K562 (cell line): ENCODE data around the gene XKR3. TPM values are rescaled to one million over a fixed set of nuclear protein-coding genes. Genes with fewer than 3 reads are reported as not detected.
A peak's percentile ranks its signal among the peaks of the same experiment; 100 is the strongest.

Experiments
- ATAC-seq: fragments of 200-7000 bp; cut with Tn5 transposase; 3 replicates; pipeline ENCODE4 v1.9.1; 2020; ENCODE audit warnings: moderate library complexity
- BruUV-seq: library from RNA; stranded (reverse); fragments of 400-500 nt; replicated peaks from 2 replicates; lab custom pipeline; 2021; lab: Mats Ljungman, UMichigan
- CTCF ChIA-PET: fragments of 300-600 bp; formaldehyde crosslinking; extraction: SDS; loops from one replicate; lab custom pipeline; 2021; ENCODE audit warnings: low intra/inter-chr PET ratio; lab: Yijun Ruan, JAX
- POLR2A ChIA-PET: fragments of 300-600, 350-650 bp; sonication (Branson Sonifier 250); formaldehyde crosslinking; extraction: SDS; loops from one replicate; lab custom pipeline; 2021; ENCODE audit warnings: antibody characterized with exemption, inconsistent platforms; lab: Yijun Ruan, JAX
- DNase-seq, 4 experiments: peaks; one replicate each; pipeline versions ENCODE4 v3.0.0 to v3.0.0-alpha.2; 2011 to 2018; ENCODE audit warnings: low spot score in 3 of 4, mixed read lengths in 3 of 4; ENCODE audit errors: extremely low read depth in 1 of 4
- FAIRE-seq: peaks from 2 replicates; lab custom pipeline; 2011; peaks lifted over from hg19 to GRCh38; lab: Jason Lieb, UNC
- H2AFZ ChIP-seq: 2 replicates; pipeline ENCODE4 v1.6.0; 2011; ENCODE audit warnings: low read depth, low read length, control low read depth, inconsistent platforms
- H3K27ac ChIP-seq: fragments of 200-600 bp; 3 replicates; pipeline ENCODE4 v1.8.0; 2011; ENCODE audit warnings: low read depth, mild to moderate bottlenecking, control low read depth, inconsistent platforms, low read length, moderate library complexity, mixed read lengths; ENCODE audit errors: extremely low read depth
- H3K27me3 ChIP-seq, 2 experiments: fragments of 300-600 bp in 1 of 2; 2 replicates in 1 of 2; 3 replicates in 1 of 2; pipeline versions ENCODE4 v1.6.0 to v1.8.0; 2011; ENCODE audit warnings: inconsistent platforms in 2 of 2, low read length in 2 of 2, mild to moderate bottlenecking in 1 of 2, mixed read lengths in 1 of 2, moderate library complexity in 1 of 2; ENCODE audit not compliant: control insufficient read depth in 2 of 2, insufficient read depth in 2 of 2
- H3K36me3 ChIP-seq: fragments of 300-600 bp; 3 replicates; pipeline ENCODE4 v1.8.0; 2011; ENCODE audit warnings: mild to moderate bottlenecking, low read length, inconsistent platforms; ENCODE audit not compliant: control insufficient read depth, insufficient read depth
- H3K4me1 ChIP-seq, 2 experiments: fragments of 200-600 bp in 1 of 2; replicated peaks in 1 of 2; 2 replicates in 1 of 2; 3 replicates in 1 of 2; pipeline versions ENCODE4 v1.5.1 to v1.8.0; 2011; ENCODE audit warnings: inconsistent platforms in 2 of 2, low read length in 2 of 2, mild to moderate bottlenecking in 1 of 2, mixed read lengths in 1 of 2, moderate library complexity in 1 of 2; ENCODE audit not compliant: control insufficient read depth in 2 of 2, insufficient read depth in 2 of 2
- H3K4me2 ChIP-seq: 2 replicates; pipeline ENCODE4 v1.6.1; 2011; ENCODE audit warnings: low read length, control low read depth, inconsistent platforms, mixed read lengths; ENCODE audit not compliant: insufficient read depth
- H3K4me3 ChIP-seq: fragments of 200-600 bp; sonication (generic), shearing (Covaris generic); 2 replicates; pipeline ENCODE4 v1.5.1; 2016; ENCODE audit warnings: control low read depth, inconsistent platforms
- H3K79me2 ChIP-seq: fragments of 200-600 bp; 3 replicates; pipeline ENCODE4 v1.8.0; 2011; ENCODE audit warnings: low read length, inconsistent platforms; ENCODE audit not compliant: control insufficient read depth, insufficient read depth
- H3K9ac ChIP-seq, 2 experiments: 2 replicates each; pipeline versions ENCODE4 v1.6.0 to v1.6.1; 2011; ENCODE audit warnings: low read depth in 2 of 2, low read length in 2 of 2, control low read depth in 1 of 2, inconsistent platforms in 1 of 2, mild to moderate bottlenecking in 1 of 2, mixed read lengths in 1 of 2; ENCODE audit not compliant: insufficient read depth in 1 of 2
- H3K9me1 ChIP-seq: one replicate; pipeline ENCODE4 v1.6.0; 2011; ENCODE audit warnings: inconsistent platforms, mild to moderate bottlenecking, low read length, moderate library complexity; ENCODE audit not compliant: control insufficient read depth, insufficient read depth
- H3K9me3 ChIP-seq: replicated peaks from 2 replicates; pipeline ENCODE4 v1.5.1; 2011; ENCODE audit warnings: low read depth, low read length, inconsistent platforms; ENCODE audit not compliant: control insufficient read depth, insufficient read depth
- H4K20me1 ChIP-seq: replicated peaks from 2 replicates; pipeline ENCODE4 v1.6.1; 2011; ENCODE audit warnings: low read length, inconsistent platforms, mixed read lengths; ENCODE audit not compliant: control insufficient read depth, insufficient read depth
- CEBPG ChIP-seq, 3 experiments: fragments of 200-800 bp in 1 of 3; sonication (Bioruptor generic) in 1 of 3; sonication (generic) in 1 of 3; formaldehyde crosslinking in 1 of 3; IDR thresholded peaks in 2 of 3; conservative IDR thresholded peaks in 1 of 3; 2 replicates each; pipeline versions ENCODE4 v1.6.1 to v1.8.0; 2016 to 2022; ENCODE audit warnings: missing compliant biosample characterization in 2 of 3, missing genetic modification characterization in 2 of 3, mild to moderate bottlenecking in 1 of 3, missing genetic modification reagents in 1 of 3
- ESRRA ChIP-seq: fragments of 450-650 bp; IDR thresholded peaks from 2 replicates; pipeline ENCODE4 v1.6.1; 2014; ENCODE audit warnings: low read depth, mild to moderate bottlenecking, moderate library complexity, borderline replicate concordance
- HDAC2 ChIP-seq: fragments of 450-650 bp; IDR thresholded peaks from 2 replicates; pipeline ENCODE4 v1.6.1; 2016; ENCODE audit warnings: mild to moderate bottlenecking
- JUNB ChIP-seq: fragments of 450-650 bp; formaldehyde crosslinking; conservative IDR thresholded peaks from 2 replicates; pipeline ENCODE4 v1.4.0; 2020; ENCODE audit warnings: mild to moderate bottlenecking
- JUND ChIP-seq, 2 experiments: IDR thresholded peaks; 2 replicates in 1 of 2; 3 replicates in 1 of 2; pipeline ENCODE4 v1.6.1; 2011; ENCODE audit warnings: borderline replicate concordance in 2 of 2, low read depth in 2 of 2, low read length in 2 of 2, improper control_type of control experiment in 1 of 2, missing biosample characterization in 1 of 2, missing genetic modification characterization in 1 of 2, missing genetic modification reagents in 1 of 2
- OTX1 ChIP-seq: fragments of 450-650 bp; formaldehyde crosslinking; IDR thresholded peaks from 2 replicates; pipeline ENCODE4 v1.4.0; 2022; ENCODE audit warnings: mild to moderate bottlenecking
- RAD51 ChIP-seq: fragments of 450-650 bp; IDR thresholded peaks from 2 replicates; pipeline ENCODE4 v1.7.1; 2016; ENCODE audit warnings: low read depth, mild to moderate bottlenecking, borderline replicate concordance
- SNIP1 ChIP-seq: fragments of 450-650 bp; IDR thresholded peaks from 2 replicates; pipeline ENCODE4 v1.7.1; 2017; ENCODE audit warnings: low read depth, mild to moderate bottlenecking
- ZFP1 ChIP-seq: fragments of 450-650 bp; formaldehyde crosslinking; IDR thresholded peaks from 2 replicates; pipeline ENCODE4 v1.4.0; 2020; ENCODE audit warnings: mild to moderate bottlenecking, mixed read lengths
- ZNF143 ChIP-seq: sonication (generic); formaldehyde crosslinking; IDR thresholded peaks from 2 replicates; pipeline ENCODE4 v1.9.0; 2022; ENCODE audit warnings: mild to moderate bottlenecking, missing genetic modification reagents
- ZNF398 ChIP-seq: fragments of 250-450 bp; sonication (Bioruptor Pico); IDR thresholded peaks from 2 replicates; pipeline ENCODE4 v1.8.0; 2021; ENCODE audit warnings: moderate library complexity, mild to moderate bottlenecking, inconsistent platforms
- ZNF766 ChIP-seq: fragments of 200-800 bp; sonication (Bioruptor generic); conservative IDR thresholded peaks from 2 replicates; pipeline ENCODE4 v1.6.1; 2016; ENCODE audit warnings: missing genetic modification characterization, missing compliant biosample characterization
- WGBS: fragments of 100-300 bp; shearing (Covaris generic); methylation state at CpG from one replicate; pipeline ENCODE4 v1.1.6; 2016; ENCODE audit warnings: low coverage, mixed read lengths; ENCODE audit not compliant: insufficient coverage; ENCODE audit errors: missing lambda C conversion rate; 5-methylcytosine and 5-hydroxymethylcytosine counted together
- in situ Hi-C: fragments of 300-500 bp; cut with MboI; formaldehyde crosslinking; loops from 4 replicates; pipeline ENCODE4 v1.15.0; 2018; ENCODE audit warnings: inconsistent platforms, mixed read lengths
- intact Hi-C: fragments of 100-400 bp; cut with micrococcal nuclease; formaldehyde crosslinking; loops from 2 replicates; pipeline ENCODE4 v1.14.2; 2022
- polyA plus RNA-seq, 8 experiments: library from polyadenylated mRNA; depleted of rRNA in 4 of 8; stranded (reverse) in 5 of 8; unstranded in 3 of 8; fragments of >200 nt; fragmentation: Nextera tagmentation in 2 of 8; fragmentation: Illumina TruSeq in 1 of 8; extraction: Ambion mirVana in 2 of 8; extraction: Trizol in 1 of 8; gene quantifications; 2 replicates each; pipeline versions ENCODE4 v1.2.1 to v1.2.3, GENCODE V29; 2011 to 2014; ENCODE audit warnings: inconsistent platforms in 1 of 8, missing spikeins in 1 of 8
- total RNA-seq, 7 experiments: library from RNA; depleted of rRNA in 6 of 7; stranded (reverse); fragments of >200 nt in 6 of 7; fragmentation: Illumina TruSeq in 2 of 7; extraction: Trizol in 2 of 7; gene quantifications; 2 replicates each; pipeline versions ENCODE4 v1.2.1 to v1.2.3, GENCODE V29; 2011 to 2021; ENCODE audit warnings: low replicate concordance in 1 of 7
- TF ChIP-seq, protein P1 (sequence below): sonication (generic); formaldehyde crosslinking; IDR thresholded peaks from 2 replicates; pipeline ENCODE4 v1.8.0; 2022; ENCODE audit warnings: mild to moderate bottlenecking, missing genetic modification reagents, borderline replicate concordance

XKR3 gene
- total and polyA plus RNA-seq, 9 of the 15 experiments (the other 6 are each of a cell fraction or from before 2014, with no cell fraction given) = 3.5 to 11.5 (median 7.1) TPM

- no peaks in the 10 kb centered on the region for H4K20me1 ChIP-seq
- no peak overlapping the region for H3K4me2 ChIP-seq
- H3K4me3 ChIP-seq = no peak overlapping the region
- H2AFZ ChIP-seq = no peak overlapping the region
- H3K4me1 ChIP-seq = no peaks in the 10 kb centered on the region
- DNase-seq = no peak
- ATAC-seq = peak; percentile 55
- H3K36me3 ChIP-seq = peaks cover 27% of the 10 kb centered on the region
- POLR2A ChIA-PET = interaction anchor here (0.6 to 1.1 kb wide), 3 partner anchors 10 to 14 kb away, joined by 3 to 4 read pairs (median 3); no protein-coding TSS in a partner anchor
- FAIRE-seq = no peak
- no peak overlapping the region for H3K9ac ChIP-seq
- no peaks in the 10 kb centered on the region for H3K9me3 ChIP-seq
- H3K9me1 ChIP-seq = no peaks in the 10 kb centered on the region
- intact Hi-C loops = no loop called here
- CTCF ChIA-PET = interaction anchor here (1.5 kb wide), 1 partner anchor 16 kb away, joined by 3 read pairs; no protein-coding TSS in a partner anchor
- no TSS peak for BruUV-seq
- H3K27me3 ChIP-seq = no peaks in the 10 kb centered on the region
- WGBS = 25% methylated on average over 4 of the region's 4 CpGs
- H3K27ac ChIP-seq = no peak overlapping the region
- no peaks in the 10 kb centered on the region for H3K79me2 ChIP-seq
- in situ Hi-C loops = no loop called here
- peak; percentile 6; the same call in 1 of the 2 replicates for TF ChIP-seq ZFP1
- 0 out of 2 replicates have a peak, but pooled peaks have one; percentile 7 for TF ChIP-seq JUNB (CRISPR knock-in tag)
- peak; percentile 86 for TF ChIP-seq ZNF766
- no peak for TF ChIP-seq JUND (IDR thresholded peaks at IDR 0.05; ENCODE audit: borderline replicate concordance, low read depth, low read length)
- TF ChIP-seq JUND (tag; IDR thresholded peaks at IDR 0.05; ENCODE audit: borderline replicate concordance, low read depth, low read length) = no peak
- TF ChIP-seq OTX1 (CRISPR knock-in tag) = peak; percentile 48; the same call in 1 of the 2 replicates
- 0 out of 2 replicates have a peak, but pooled peaks have one; percentile 21 for TF ChIP-seq ESRRA
- TF ChIP-seq, protein P1, sequence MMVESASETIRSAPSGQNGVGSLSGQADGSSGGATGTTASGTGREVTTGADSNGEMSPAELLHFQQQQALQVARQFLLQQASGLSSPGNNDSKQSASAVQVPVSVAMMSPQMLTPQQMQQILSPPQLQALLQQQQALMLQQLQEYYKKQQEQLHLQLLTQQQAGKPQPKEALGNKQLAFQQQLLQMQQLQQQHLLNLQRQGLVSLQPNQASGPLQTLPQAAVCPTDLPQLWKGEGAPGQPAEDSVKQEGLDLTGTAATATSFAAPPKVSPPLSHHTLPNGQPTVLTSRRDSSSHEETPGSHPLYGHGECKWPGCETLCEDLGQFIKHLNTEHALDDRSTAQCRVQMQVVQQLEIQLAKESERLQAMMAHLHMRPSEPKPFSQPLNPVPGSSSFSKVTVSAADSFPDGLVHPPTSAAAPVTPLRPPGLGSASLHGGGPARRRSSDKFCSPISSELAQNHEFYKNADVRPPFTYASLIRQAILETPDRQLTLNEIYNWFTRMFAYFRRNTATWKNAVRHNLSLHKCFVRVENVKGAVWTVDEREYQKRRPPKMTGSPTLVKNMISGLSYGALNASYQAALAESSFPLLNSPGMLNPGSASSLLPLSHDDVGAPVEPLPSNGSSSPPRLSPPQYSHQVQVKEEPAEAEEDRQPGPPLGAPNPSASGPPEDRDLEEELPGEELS = no peak
- 0 out of 2 replicates have a peak, but pooled peaks have one; percentile 9 for TF ChIP-seq SNIP1
- TF ChIP-seq HDAC2 = no peak
- 0 out of 2 replicates have a peak, but pooled peaks have one; percentile 14 for TF ChIP-seq ZNF143 (CRISPR knock-in tag)
- no peak for TF ChIP-seq CEBPG (CRISPR knock-in tag; IDR thresholded peaks at IDR 0.05)
- TF ChIP-seq CEBPG (tag; conservative IDR thresholded peaks at IDR 0.05 in 1 of 2, IDR thresholded peaks at IDR 0.05 in 1 of 2) = peak in 1 of 2 experiments; percentile 40; a peak in 2 of 4 replicates
- TF ChIP-seq ZNF398 (CRISPR knock-in tag) = no peak
- TF ChIP-seq RAD51 = 0 out of 2 replicates have a peak, but pooled peaks have one; percentile 10
These were observed 35.2 kb downstream of the XKR3 start for GRCh38 chr22:16789860-16790493.
